Activated CD4-positive, alpha-beta T cell treated with anti-CD3 and anti-CD28 coated beads, Interleukin-2, amount 50 U/mL, for 16 hours (primary cell): ENCODE measurements around the gene CFL1.
A peak's percentile ranks its signal among the peaks of the same experiment; 100 is the strongest.

ENCODE experiments used
- DNase-seq: peaks from one replicate; pipeline ENCODE4 v3.0.0-alpha.2; 2020

Gene CFL1

GRCh38 chr11:65829459-65829858 is 28.5 kb downstream of the CFL1 start:
- DNase-seq: no peak

- DNase-seq: no peak
These were observed 30.8 kb downstream of the CFL1 start for GRCh38 chr11:65826984-65827735.

GRCh38 chr11:65822776-65823528 is 35.0 kb downstream of the CFL1 start:
- DNase-seq: no peak

- no peak for DNase-seq
These were observed 36.9 kb downstream of the CFL1 start for GRCh38 chr11:65821107-65821506.

- DNase-seq: peak; percentile 93
These were observed 39.9 kb downstream of the CFL1 start for GRCh38 chr11:65817835-65818680.

- DNase-seq: no peak
These were observed 40.6 kb downstream of the CFL1 start for GRCh38 chr11:65817312-65817834.

GRCh38 chr11:65816696-65817095 is 41.3 kb downstream of the CFL1 start:
- no peak for DNase-seq

GRCh38 chr11:65814986-65815565 is 42.9 kb downstream of the CFL1 start:
- no peak for DNase-seq

- DNase-seq: no peak
These were observed 43.6 kb downstream of the CFL1 start for GRCh38 chr11:65814131-65814985.

GRCh38 chr11:65811764-65812475 is 46.1 kb downstream of the CFL1 start:
- no peak for DNase-seq

GRCh38 chr11:65810046-65810868 is 47.7 kb downstream of the CFL1 start:
- DNase-seq: no peak

- DNase-seq: no peak
These were observed 48.5 kb downstream of the CFL1 start for GRCh38 chr11:65809496-65809895.

GRCh38 chr11:65808744-65809341 is 49.1 kb downstream of the CFL1 start:
- no peak for DNase-seq

GRCh38 chr11:65806979-65807378 is 51.0 kb downstream of the CFL1 start:
- DNase-seq: no peak
